CD4-positive, alpha-beta T cell treated with Interleukin-6 at 100 ng/mL for 8 hours (primary cell): ENCODE results near the gene CBFA2T3.
A peak's percentile ranks its signal among the peaks of the same experiment; 100 is the strongest.
"Not testable (repeated sequence)": the region's sequence is repeated elsewhere in the genome, so short reads cannot be mapped to it uniquely, and the experiment has no call there.

Experiments used
- DNase-seq: peaks from one replicate; pipeline ENCODE4 v3.0.0-alpha.2; 2020; ENCODE audit warnings: mixed read lengths, low spot score

Gene CBFA2T3

DNA sequence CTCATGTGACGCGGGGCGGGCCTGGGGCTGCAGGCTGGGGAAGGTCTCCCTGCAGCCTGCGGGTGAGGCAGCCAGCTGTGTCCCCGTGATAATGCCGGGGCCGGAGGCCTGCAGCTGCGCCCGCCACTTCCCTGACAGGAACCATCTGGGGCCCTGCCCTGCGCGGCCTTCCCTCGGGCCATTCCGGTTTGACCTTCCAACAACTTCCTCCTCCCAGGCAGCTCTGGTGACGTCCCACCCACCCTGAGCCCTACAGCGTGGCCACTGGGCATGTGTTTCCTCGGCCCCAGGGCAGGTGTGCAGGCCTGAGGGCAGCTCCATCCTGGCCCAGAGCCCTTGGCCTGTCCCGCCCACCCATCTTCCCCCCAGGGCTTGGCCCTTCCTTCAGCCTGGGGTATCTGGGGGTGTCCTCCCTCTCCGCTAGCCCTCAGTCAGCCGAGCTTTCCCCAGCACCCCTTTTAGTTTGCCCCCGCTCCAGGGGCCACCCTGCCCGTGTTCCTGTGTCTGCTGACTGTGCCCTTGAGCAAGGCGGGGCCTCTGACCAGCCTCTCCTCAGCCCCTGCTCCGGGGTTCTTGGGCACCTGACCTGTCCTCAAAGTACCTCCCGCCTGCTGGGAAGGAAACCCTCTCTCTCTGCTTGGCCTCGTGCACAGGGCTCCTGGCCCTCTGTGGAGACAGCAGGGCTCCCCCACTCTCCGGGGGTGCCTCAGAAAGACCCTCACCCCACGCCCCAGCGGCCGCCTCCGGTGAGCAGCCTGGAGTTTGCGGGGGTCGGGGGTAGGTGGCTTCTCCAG lies at the start of gene CBFA2T3:
Gene CBFA2T3, minus strand, starts transcription at position 190 of the 794 bp plus-strand sequence. CDS start 400 bp downstream, outside the sequence.
- no peak for DNase-seq

- DNase-seq = peak; percentile 56
Observed at GRCh38 chr16:89026121-89026612, 49.2 kb upstream of the CBFA2T3 start.

- DNase-seq = no peak
Observed at GRCh38 chr16:89025636-89026035, 48.6 kb upstream of the CBFA2T3 start.

DNA sequence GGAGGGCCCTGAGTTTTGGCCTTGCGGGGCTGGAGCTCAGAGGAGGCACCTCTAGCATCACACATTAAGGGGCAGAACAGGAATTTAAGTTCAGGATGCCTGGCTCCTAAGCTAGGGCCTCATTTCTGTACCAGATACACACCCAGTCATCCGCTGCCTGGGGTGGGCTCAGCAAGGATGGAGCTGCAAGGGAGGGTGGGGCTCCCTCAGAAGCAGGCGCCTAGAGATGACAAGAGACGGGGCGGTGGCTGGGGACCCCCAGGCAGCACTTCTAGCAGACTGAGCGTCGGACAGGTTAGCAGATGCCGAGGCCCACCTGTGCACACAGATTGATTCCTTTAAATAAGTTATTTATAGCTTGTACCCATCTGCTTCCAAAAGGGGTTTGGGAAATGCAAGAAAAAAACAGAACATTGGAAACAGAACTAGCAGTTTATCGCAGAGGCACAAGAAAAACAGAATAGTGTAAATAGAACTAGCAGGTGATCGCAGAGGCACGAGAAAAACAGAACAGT lies 47.6 kb upstream of the CBFA2T3 start:
- DNase-seq = no peak

- DNase-seq = no peak
Observed at GRCh38 chr16:89023621-89024511, 46.9 kb upstream of the CBFA2T3 start.

GRCh38 chr16:89023151-89023551 lies 46.1 kb upstream of the CBFA2T3 start:
- DNase-seq = no peak

DNA sequence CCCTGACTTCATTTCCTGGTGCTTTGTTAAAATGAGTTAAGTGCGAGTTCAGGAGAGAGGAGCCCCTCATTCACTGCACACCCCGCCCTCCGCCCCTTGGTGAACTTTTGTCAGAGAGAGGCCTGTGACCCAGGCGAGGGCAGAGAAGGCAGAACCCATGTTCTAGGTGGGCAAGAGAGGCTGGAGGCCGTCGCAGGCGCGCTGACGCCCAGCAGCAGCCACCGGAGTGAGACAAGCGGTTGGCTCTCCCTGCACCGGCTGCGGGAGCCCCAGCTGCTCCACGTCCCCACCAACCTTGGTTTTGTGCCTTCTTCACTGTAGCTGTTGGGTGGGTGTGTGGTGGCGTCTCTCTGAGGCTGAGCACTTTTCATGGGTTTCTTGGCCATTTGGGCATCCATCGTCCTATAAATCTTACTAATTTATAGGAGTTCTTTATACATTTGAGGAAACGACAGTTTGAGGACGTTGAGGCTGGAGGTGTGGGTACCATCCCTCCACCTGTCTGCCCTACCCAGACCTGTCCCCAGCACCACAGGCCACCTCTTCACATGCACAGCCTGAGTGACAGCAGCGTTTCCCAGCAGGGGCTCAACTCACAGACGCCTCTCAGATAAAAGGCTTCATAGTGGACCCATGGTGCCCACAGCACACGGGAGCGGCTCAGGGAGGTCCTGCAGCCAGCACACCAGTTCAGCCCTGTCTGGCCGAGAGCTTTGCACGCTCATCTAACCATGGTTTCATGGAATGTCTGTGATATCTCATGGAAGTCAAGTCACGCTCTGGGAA lies 45.2 kb upstream of the CBFA2T3 start:
- DNase-seq = no peak

DNA sequence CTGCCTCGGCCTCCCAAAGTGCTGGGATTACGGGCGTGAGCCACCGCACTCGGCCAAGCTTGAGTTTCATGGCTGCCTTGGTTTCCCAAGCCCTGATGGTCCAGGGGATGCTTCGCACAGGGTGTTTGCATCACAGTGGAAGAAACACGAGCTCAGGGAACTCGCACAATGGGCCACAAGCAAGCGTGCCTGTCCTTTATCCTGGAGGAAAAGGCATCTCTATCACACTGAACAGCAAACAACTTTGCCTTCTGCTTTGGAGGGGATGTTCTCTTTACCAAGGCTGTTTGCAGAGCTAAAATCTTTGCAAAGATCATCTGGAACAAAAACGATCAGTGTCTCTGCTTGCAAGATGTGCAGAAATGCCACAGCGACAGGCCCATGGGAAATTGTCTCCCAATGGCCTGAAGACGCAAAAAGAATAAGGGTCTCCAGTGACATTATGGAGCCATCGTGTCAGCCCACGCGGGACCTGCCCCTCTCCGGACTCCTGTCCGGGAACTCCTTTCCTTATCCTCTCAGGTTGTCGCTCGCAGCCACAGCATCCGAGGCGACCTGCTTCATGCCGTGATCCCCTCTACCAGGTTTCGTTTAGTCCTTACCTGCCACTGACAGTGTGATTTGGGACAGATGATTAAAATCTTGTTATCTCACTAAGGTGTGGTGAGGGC lies 44.1 kb upstream of the CBFA2T3 start:
- no peak for DNase-seq

GRCh38 chr16:89020068-89020924 lies 43.3 kb upstream of the CBFA2T3 start:
- DNase-seq = no peak

GRCh38 chr16:89019511-89019910 lies 42.5 kb upstream of the CBFA2T3 start:
- DNase-seq = no peak

DNA sequence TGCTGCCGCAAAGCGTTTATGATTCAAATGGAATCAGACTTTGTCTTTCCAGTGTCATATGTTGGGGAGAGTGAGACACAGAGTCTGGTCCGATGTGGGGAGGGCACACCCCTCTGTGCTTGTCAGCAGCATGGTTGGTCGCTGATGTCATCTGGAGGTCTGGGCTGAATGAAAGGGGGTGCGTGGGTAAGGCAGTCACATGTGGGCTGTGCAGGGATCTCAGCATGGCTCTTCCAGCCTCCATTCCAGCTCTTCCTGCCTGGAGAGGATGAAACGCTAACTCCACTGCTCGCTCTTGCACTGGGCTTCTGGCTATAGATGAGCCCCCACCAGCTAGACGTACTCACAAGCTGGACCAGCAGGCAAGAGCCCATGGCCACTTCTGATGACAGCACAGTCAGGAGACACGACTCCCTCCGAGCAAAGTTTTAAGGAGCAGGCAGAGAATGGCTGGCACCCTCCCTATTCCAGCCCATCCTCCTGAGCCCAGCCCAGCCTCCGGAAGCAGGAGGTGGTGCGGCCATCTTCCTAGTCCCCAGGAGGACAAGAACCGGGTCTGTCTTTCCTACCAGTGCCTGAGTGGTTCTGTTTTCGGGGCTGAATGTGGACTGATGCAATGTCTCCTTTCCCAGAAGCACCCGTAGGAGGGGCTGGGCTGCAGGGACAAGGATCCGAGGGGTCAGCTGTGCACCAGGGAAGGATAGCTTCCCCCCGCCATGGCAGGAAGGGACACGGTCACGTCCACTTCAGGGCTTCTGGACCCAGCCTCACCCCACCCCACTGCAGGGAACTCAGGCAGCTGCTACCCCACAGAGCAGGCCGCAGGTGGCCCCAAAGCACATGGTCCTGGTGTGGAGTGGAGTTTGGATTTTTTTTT lies 41.5 kb upstream of the CBFA2T3 start:
- DNase-seq = no peak

GRCh38 chr16:89017543-89018281 lies 40.7 kb upstream of the CBFA2T3 start:
- DNase-seq = no peak

DNA sequence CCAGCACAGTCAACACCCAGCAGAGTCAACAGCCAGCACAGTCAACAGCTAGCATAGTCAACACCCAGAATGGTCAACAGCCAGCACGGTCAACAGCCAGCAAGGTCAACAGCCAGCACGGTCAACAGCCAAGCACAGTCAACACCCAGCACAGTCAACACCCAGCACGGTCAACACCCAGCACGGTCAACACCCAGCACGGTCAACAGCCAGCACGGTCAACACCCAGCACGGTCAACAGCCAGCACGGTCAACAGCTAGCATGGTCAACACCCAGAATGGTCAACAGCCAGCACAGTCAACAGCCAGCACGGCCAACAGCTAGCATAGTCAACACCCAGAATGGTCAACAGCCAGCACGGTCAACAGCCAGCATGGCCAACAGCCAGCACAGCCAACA lies 39.6 kb upstream of the CBFA2T3 start:
- not testable (repeated sequence) for DNase-seq

DNA sequence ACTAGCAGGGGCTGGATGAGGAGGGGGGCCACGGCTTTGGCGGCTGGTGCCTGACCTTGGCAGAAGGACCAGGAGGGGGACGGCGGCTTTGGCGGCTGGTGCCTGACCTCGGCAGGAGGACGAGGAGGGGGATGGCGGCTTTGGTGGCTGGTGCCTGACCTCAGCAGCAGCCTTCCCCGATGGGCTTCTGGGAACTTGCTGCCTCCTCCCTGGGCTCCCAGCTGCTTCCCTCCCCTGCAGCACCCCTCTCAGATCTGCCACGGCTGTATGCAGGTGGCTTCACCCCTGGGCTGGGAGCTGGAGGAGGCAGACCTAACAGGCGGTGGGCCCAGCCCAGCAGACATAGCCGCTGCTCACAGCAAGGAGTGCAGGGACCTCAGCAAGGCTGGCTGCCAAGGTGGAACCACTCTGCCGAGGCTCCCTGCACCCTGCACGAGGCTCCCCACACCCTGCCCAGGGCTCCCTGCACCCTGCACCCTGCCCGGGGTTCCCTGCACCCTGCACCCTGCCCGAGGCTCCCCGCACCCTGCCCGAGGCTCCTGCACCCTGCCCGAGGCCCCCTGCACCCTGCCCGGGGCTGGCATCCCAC lies 38.4 kb upstream of the CBFA2T3 start:
- no peak for DNase-seq

GRCh38 chr16:89014403-89015230 lies 37.6 kb upstream of the CBFA2T3 start:
- no peak for DNase-seq

DNA sequence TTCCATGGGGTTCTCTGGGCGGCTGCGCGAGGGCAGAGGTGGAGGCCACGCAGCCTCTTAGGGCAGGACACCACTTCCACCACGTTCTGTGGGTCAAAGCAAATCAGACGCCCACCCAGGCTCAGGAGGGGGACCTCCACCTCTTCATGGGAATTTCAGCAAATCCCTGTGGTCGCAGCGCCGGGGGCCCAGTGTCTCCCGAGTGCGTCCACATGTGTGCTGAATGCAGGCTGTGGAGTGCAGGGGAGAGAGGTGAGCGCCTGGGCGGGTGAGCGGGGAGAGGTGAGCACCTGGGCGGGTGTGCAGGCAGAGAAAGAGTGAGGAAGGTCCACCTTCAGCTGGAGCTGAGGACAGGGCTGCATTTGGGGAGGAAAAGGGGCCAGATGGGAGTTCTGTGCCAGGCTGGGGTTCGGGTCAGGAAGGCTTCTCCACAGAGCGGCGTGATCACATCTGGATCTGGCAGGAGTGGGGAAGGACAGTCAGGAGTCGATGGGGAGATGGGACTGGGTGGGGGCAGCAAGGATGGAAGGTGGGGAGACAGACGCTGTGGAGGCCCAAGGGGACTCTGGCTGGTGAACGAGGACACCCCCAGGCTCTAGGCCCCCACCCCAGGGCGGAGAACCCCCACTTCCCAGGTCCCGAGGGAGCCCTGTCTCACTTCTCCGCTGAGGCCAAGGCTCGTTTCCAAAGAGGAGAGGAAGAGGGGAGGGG lies 36.8 kb upstream of the CBFA2T3 start:
- DNase-seq = no peak

DNA sequence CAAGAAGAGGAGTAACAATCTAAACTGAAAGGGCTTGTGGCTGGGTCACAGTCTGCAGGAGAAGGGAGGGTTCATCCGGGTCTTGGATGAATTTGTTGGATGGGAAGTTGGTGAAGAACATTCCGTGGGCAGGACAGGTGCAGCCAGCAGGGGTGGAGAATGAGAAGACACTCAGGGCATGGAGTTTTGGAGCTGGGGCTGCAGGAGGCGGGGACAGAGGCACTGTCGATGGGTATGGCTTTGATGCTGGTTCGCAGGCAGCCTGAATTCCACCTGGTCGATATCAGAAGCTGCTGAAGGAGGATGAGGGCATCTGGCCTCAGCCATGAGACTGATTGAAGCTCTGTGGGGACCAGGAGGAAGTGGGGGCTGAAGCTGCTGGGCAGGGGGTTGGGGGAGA lies 36.1 kb upstream of the CBFA2T3 start:
- no peak for DNase-seq
